Measurements from ENCODE around the gene SREK1. TPM values are rescaled to one million over a fixed set of nuclear protein-coding genes. Genes with fewer than 3 reads are reported as not detected.

Gene SREK1
- total RNA-seq, 4 donors from 2014 or later, result 63.0 to 118 (median 102) TPM

- H3K36me3 ChIP-seq, result peaks cover 0 to 88% (median 4%) of the 10 kb centered on the region in 3 donors
- no peak overlapping the region for H3K4me3 ChIP-seq
- 77 to 78% methylated on average over 8 of the region's 8 CpGs for WGBS, 2 donors
- DNase-seq (ENCODE audit: low spot score in 2 of 2), result no peak
- no peaks in the 10 kb centered on the region for H3K4me1 ChIP-seq
- H3K27me3 ChIP-seq, result no peaks in the 10 kb centered on the region
- TF ChIP-seq EP300 (IDR thresholded peaks at IDR 0.05) (no peak), CTCF (IDR thresholded peaks at IDR 0.05) (no peak), POLR2A (IDR thresholded peaks at IDR 0.05) (no peak)
- no peak overlapping the region for H3K27ac ChIP-seq
- no peaks in the 10 kb centered on the region for H3K9me3 ChIP-seq
These were observed 20.1 kb downstream of the SREK1 start for GRCh38 chr5:66164044-66164790.

- DNase-seq (ENCODE audit: low spot score in 2 of 2), result no peak
- TF ChIP-seq CTCF (IDR thresholded peaks at IDR 0.05), result no peak
- TF ChIP-seq POLR2A (IDR thresholded peaks at IDR 0.05), result no peak
- no peak for TF ChIP-seq EP300 (IDR thresholded peaks at IDR 0.05)
- Histone ChIP-seq H3K4me1 (no peaks in the 10 kb centered on the region), H3K36me3 (peaks cover 0 to 72% (median 4%) of the 10 kb centered on the region in 3 donors), H3K27ac (no peak overlapping the region), H3K4me3 (no peak overlapping the region), H3K27me3 (no peaks in the 10 kb centered on the region), H3K9me3 (no peaks in the 10 kb centered on the region)
- 97 to 98% methylated on average over 4 of the region's 4 CpGs for WGBS, 2 donors
These were observed 24.1 kb downstream of the SREK1 start for GRCh38 chr5:66168226-66168625.

GRCh38 chr5:66169534-66169933 is 25.4 kb downstream of the SREK1 start:
- no peak for DNase-seq (ENCODE audit: low spot score in 2 of 2)
- 91 to 92% methylated on average over 4 of the region's 4 CpGs for WGBS, 2 donors
- TF ChIP-seq POLR2A (IDR thresholded peaks at IDR 0.05), result no peak
- TF ChIP-seq CTCF (IDR thresholded peaks at IDR 0.05), result no peak
- no peak for TF ChIP-seq EP300 (IDR thresholded peaks at IDR 0.05)
- Histone ChIP-seq H3K9me3 (no peaks in the 10 kb centered on the region), H3K27me3 (no peaks in the 10 kb centered on the region), H3K36me3 (peaks cover 0 to 64% (median 0%) of the 10 kb centered on the region in 3 donors), H3K4me1 (no peaks in the 10 kb centered on the region), H3K4me3 (no peak overlapping the region), H3K27ac (no peak overlapping the region)

DNA sequence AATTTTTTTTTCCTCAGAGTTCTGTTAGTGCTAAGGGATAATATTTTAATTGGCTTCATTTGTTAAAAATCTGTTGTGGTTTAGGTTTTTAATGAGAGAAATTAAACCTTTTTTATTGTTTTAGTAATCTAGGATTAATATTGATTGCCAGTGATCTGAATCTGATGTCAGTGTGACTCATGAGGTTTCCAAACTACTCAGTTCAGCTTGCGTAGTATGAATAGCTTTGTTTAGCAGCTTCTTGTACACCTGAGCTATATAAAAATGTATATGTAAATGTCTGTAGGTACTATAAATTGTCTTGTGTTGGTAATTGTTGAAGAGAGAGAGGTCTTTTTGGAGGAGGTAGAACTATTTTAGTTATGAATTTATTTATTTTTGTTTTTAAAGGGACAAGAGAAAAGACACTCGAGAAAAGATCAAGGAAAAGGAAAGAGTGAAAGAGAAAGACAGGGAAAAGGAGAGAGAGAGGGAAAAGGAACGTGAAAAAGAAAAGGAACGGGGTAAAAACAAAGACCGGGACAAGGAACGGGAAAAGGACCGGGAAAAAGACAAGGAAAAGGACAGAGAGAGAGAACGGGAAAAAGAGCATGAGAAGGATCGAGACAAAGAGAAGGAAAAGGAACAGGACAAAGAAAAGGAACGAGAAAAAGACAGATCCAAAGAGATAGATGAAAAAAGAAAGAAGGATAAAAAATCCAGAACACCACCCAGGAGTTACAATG is 26.3 kb downstream of the SREK1 start:
- no peaks in the 10 kb centered on the region for H3K27me3 ChIP-seq
- DNase-seq (ENCODE audit: low spot score in 2 of 2), result no peak
- peaks cover 0 to 62% (median 0%) of the 10 kb centered on the region in 3 donors for H3K36me3 ChIP-seq
- no peaks in the 10 kb centered on the region for H3K4me1 ChIP-seq
- H3K9me3 ChIP-seq, result no peaks in the 10 kb centered on the region
- H3K4me3 ChIP-seq, result no peak overlapping the region
- TF ChIP-seq EP300 (IDR thresholded peaks at IDR 0.05), result no peak
- TF ChIP-seq POLR2A (IDR thresholded peaks at IDR 0.05), result no peak
- no peak for TF ChIP-seq CTCF (IDR thresholded peaks at IDR 0.05)
- 88 to 90% methylated on average over 10 of the region's 10 CpGs for WGBS, 2 donors
- H3K27ac ChIP-seq, result no peak overlapping the region

Measured in tibial nerve (tissue), 4 donors.